ENCODE measurements around the gene FBXL22.

DNA sequence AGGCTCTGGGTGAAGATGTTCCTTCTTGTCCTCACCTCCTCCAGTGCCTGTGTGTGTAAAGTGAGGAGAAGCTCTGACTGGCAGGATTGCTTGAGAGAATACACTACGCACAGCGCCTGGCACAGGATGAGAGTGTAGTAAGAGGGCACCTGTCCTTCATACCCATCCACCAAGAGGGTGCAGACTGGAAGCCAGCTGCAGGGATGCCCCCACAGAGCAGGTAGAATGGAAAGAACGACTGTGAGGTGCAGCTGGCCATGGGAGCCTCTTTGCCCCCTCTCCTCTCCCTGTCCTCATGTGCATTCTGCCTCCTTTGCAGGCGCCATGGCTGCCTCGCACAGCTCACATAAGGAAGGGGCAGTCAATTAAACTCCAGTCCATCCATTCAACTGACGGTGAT lies 12.3 kb downstream of the FBXL22 start:
- TF ChIP-seq CTCF (IDR thresholded peaks at IDR 0.05) (no peak), EZH2 (IDR thresholded peaks at IDR 0.05; ENCODE audit: borderline replicate concordance, insufficient read depth, low read depth, low read length, poor library complexity, severe bottlenecking) (no peak)
